H54 (cell line): ENCODE measurements around the gene ZNF831.

Experiments
- DNase-seq: peaks from one replicate; pipeline ENCODE4 v3.0.0; 2011; ENCODE audit warnings: low spot score, mixed read lengths; ENCODE audit not compliant: insufficient read length
- FAIRE-seq: peaks from 3 replicates; lab custom pipeline; 2011; peaks lifted over from hg19 to GRCh38; lab: Jason Lieb, UNC
- POLR2A ChIP-seq: IDR thresholded peaks from 2 replicates; pipeline ENCODE4 v1.6.1; 2011; ENCODE audit warnings: low read depth, mild to moderate bottlenecking, low read length

Gene ZNF831

GRCh38 chr20:59145924-59146779, 17.5 kb upstream of the ZNF831 start:
- no peak for DNase-seq
- no peak for TF ChIP-seq POLR2A
- FAIRE-seq, result no peak

GRCh38 chr20:59146780-59147565, 16.6 kb upstream of the ZNF831 start:
- DNase-seq, result no peak
- FAIRE-seq, result no peak

DNA sequence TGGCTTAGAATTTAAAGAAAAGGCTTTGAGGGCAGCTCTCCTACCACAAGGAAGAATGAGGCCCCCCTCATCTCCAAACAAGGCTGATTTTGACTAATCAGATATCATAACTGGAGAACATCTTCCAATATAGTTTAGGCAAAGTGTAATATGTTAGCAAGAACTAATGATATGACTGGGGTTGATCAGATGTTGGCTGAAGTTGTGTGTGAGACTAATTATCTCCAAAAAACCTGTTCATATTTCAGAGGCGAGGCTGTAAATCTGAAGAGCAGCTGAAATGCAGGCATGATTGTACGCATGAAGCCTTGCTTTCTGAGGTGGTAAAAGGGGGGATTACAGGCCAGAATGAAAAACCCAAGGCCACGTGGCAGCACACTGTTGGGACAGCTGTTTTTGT, 16.0 kb upstream of the ZNF831 start:
- no peak for FAIRE-seq
- DNase-seq, result no peak
- TF ChIP-seq POLR2A, result no peak

More at GRCh38 chr20:59146780-59147565, 16.6 kb upstream of the ZNF831 start:
- TF ChIP-seq POLR2A, result no peak

DNA sequence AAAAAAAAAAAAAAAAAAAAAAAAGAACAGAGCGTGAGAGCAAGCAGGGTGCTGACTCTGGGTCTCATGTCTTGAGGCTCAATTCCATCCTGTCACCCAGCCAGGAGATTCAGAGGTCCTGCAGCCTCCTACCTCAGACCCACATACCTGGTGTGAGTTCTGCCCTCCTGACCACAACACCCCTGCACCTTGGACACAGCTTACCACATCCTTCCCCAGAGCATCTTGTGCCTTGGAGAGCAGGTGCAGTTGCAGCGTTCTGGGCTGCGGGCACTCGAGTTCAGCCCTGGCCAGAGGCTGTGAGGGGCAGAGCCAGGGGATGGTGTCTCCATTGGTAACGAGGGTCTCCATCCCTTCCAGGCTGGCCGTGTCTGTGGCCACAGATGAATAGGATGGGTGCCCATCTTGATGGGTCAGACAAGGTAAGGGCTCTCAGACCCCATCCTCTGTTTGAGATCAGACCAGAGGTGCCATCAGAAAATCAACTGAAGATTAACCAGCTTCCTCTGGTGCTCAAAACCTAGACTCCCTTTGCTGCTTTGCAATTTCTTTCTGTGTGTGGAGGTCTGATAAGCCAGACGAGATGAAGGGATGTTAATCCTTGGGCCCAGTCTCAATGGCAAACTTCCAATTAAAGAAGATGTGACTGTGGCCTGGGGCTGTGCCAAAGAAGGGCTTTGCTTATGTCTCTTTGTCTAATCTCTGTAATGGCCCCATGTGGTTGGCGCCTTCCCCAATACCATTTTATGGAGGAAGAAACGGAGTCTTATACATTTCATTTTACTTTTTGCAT, 14.7 kb upstream of the ZNF831 start:
- DNase-seq (no peak), FAIRE-seq (no peak)
- no peak for TF ChIP-seq POLR2A

- DNase-seq, result no peak
- TF ChIP-seq POLR2A, result no peak
- no peak for FAIRE-seq
Measured at GRCh38 chr20:59149678-59150504, 13.7 kb upstream of the ZNF831 start.

GRCh38 chr20:59150821-59151251, 12.8 kb upstream of the ZNF831 start:
- DNase-seq (no peak), FAIRE-seq (no peak)
- TF ChIP-seq POLR2A, result no peak

- no peak for FAIRE-seq
- DNase-seq, result no peak
Measured at GRCh38 chr20:59151391-59151790, 12.2 kb upstream of the ZNF831 start.

DNA sequence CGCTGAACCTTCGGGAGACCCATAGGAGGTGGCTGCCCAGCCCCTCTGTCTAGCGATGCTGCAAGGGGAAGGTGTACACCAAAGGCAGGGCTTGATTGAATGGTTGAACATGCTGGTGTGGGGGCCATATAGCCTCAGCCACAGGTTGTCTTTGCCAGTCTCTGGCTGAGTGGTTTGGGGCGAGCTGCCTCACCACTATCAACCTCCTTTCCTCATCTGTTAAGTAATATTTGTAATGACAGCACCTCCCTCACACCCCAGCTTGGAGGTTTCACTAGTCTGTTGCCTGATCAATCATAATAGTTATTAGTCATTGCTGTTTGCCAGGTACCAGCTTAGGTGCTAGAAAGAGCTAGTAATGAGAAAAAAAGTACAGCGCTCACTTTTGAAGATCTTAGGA, 11.8 kb upstream of the ZNF831 start:
- FAIRE-seq, result no peak
- no peak for TF ChIP-seq POLR2A

More at GRCh38 chr20:59151391-59151790, 12.2 kb upstream of the ZNF831 start:
- TF ChIP-seq POLR2A, result no peak

DNA sequence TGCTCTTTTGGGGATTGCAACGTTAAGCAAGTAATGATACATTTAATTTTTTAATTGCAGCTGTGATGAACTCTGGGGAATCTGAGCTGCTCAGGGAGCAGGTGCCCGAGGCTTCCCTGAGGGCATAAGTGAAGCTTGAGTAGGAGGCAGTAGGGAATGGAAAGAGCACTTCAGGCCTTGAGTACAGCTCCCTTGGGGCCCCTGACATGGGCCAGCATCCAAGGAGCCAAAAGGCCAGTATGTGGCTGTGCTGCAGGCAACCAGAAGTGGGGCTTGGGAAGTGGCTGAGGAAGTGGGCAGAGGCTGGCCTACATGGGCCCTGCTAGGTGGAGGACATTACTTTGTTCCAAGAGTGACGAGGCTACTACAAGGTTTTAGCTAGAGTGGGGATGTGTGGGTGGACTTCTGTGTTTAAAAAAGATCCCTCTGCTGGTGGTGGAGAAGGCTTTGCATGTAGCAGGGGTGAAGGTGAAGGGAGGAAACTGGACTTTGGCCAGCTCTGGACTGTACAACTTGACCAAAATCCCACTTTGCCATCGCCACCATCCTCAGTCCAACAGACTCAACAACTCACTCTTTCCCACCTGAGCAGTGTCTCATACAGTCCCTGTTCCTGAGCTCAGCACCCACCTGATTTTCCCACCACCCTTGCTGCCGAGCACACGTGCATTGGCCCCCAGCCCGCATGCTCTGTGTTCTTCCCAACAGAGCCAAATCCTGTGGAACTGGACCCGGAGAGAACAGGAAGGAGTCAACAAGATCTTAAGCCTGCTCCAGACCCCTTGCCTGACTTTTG, 10.9 kb upstream of the ZNF831 start:
- TF ChIP-seq POLR2A, result no peak
- DNase-seq (no peak), FAIRE-seq (no peak)

More for the DNA sequence above, 11.8 kb upstream of the ZNF831 start:
- no peak for DNase-seq

DNA sequence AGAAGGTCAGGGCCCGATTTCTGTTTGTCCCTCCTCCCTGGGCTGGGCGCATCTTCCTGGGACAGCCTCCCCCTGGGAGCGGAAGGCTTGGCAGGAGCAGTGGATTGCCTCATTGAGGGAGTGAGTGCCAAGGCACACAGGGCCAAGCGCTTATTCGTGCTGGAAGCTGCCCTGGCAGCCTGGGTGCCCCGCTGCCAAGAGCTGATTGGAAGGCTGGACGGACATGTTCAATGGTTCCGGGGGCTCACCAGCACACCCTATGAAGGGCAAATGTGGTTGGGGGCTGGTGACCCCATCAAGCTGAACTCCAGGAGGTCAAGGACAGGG, 10.3 kb upstream of the ZNF831 start:
- FAIRE-seq (no peak), DNase-seq (no peak)

GRCh38 chr20:59153832-59154231, 9.8 kb upstream of the ZNF831 start:
- DNase-seq (no peak), FAIRE-seq (no peak)
- no peak for TF ChIP-seq POLR2A

More for the DNA sequence above, 10.3 kb upstream of the ZNF831 start:
- TF ChIP-seq POLR2A, result no peak

GRCh38 chr20:59154317-59155013, 9.2 kb upstream of the ZNF831 start:
- TF ChIP-seq POLR2A, result no peak
- no peak for DNase-seq
- no peak for FAIRE-seq
